ENCODE data around the gene SUPT4H1. TPM values are rescaled to one million over a fixed set of nuclear protein-coding genes. Genes with fewer than 3 reads are reported as not detected.
A peak's percentile ranks its signal among the peaks of the same experiment; 100 is the strongest.

Gene SUPT4H1
- total and polyA plus RNA-seq, 2 of the 4 experiments (the other 2 are of a cell fraction): 51.6 to 129 TPM

DNA sequence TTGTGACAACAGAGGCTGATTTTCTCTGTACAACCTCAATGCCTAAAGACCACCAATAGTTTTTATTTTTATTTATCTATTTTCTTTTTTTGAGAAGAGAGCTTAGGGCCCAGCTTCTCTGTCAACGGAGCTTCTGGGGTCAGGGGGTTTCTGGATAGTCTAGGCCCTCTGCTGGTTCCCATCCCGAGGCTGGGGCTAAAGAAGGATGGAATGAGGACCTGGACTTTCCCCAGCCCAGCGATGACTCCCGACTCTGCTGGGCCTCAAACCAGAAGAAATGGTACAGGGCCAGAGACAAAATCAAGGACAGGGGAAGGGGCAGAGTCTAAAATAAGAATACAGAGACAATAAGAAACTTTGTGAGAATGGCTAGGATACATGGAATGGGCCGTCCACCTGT, 17.7 kb downstream of the SUPT4H1 start:
- Histone ChIP-seq H3K27ac (ENCODE audit: insufficient read depth, low read length) (no peak overlapping the region), H2BK20ac (ENCODE audit: low read depth, low read length) (no peak overlapping the region), H2BK120ac (ENCODE audit: low read depth, low read length) (no peak overlapping the region), H2BK15ac (ENCODE audit: low read depth, low read length) (no peak overlapping the region), H3K9ac (ENCODE audit: low read depth, low read length) (no peak overlapping the region), H3K9me3 (ENCODE audit: control insufficient read depth, insufficient read depth, low read length) (no peaks in the 10 kb centered on the region), H4K5ac (ENCODE audit: low read depth, low read length) (no peak overlapping the region), H3K9me1 (ENCODE audit: insufficient read depth, low read length) (peaks cover 30% of the 10 kb centered on the region), H4K20me1 (ENCODE audit: insufficient read depth, low read length) (no peaks in the 10 kb centered on the region), H2AK5ac (ENCODE audit: low read depth, low read length) (peak overlapping the region; percentile 75; the same call in 1 of the 2 replicates), H3K4me2 (ENCODE audit: low read depth, low read length) (no peak overlapping the region), H2AK9ac (replicated peaks; ENCODE audit: low read depth, low read length, poor library complexity) (no peak overlapping the region), H2BK5ac (ENCODE audit: low read depth, low read length, poor library complexity, severe bottlenecking) (no peak overlapping the region), H4K8ac (ENCODE audit: low read depth in 2 of 2, low read length in 2 of 2) (no peak overlapping the region), H3K79me1 (ENCODE audit: low read depth in 1 of 2, low read length in 2 of 2) (peaks cover 3 to 14% of the 10 kb centered on the region in 2 experiments; a peak in 3 of 4 replicates), H3K18ac (ENCODE audit: low read depth, low read length) (no peak overlapping the region), H3K36me3 (ENCODE audit: control insufficient read depth, insufficient read depth, low read length) (no peaks in the 10 kb centered on the region), H2AFZ (replicated peaks; ENCODE audit: low read length, poor library complexity) (no peak overlapping the region), H3K27me3 (ENCODE audit: control insufficient read depth, insufficient read depth, low read length) (no peaks in the 10 kb centered on the region), H3K14ac (replicated peaks; ENCODE audit: low read depth, low read length) (no peak overlapping the region), H3K56ac (ENCODE audit: extremely low read depth, insufficient read depth, low read length) (no peak overlapping the region), H3K4ac (ENCODE audit: low read depth, low read length) (no peak overlapping the region), H3K4me1 (ENCODE audit: control insufficient read depth, insufficient read depth, low read length) (peaks cover 30% of the 10 kb centered on the region), H3K23ac (ENCODE audit: low read depth, low read length) (no peak overlapping the region), H3K4me3 (ENCODE audit: insufficient read depth, low read depth, low read length) (no peak overlapping the region), H4K91ac (ENCODE audit: insufficient read depth, low read depth, low read length) (peak overlapping the region; percentile 31; the same call in 1 of the 2 replicates)
- WGBS, 2 experiments (ENCODE audit: extremely low coverage in 2 of 2, insufficient read length in 1 of 2): 74% methylated on average over 3 of the region's 5 CpGs; no CpG with 5 or more reads in 1 of the 2 experiments
- in situ Hi-C loops (cut with MboI; ENCODE audit: low sequenced_read_pairs): loop anchor here (25.0 kb wide), 1 partner anchor 472 kb away; the partner anchor contains the start of gene MRPS23
- dilution Hi-C loops (cut with HindIII; ENCODE audit: low sequenced_read_pairs, unreplicated experiment): no loop called here
- no peak for ATAC-seq (ENCODE audit: low read depth)
- no peak for DNase-seq
- POLR2A ChIA-PET (ENCODE audit: unreplicated experiment): no interaction called here
- no TSS peak for BruUV-seq (replicated peaks)
- TF ChIP-seq BHLHE40 (IDR thresholded peaks at IDR 0.05; ENCODE audit: low read depth, low read length): no peak
- intact Hi-C loops (cut with micrococcal nuclease): no loop called here
- CTCF ChIA-PET: no interaction called here

Measured in IMR-90 (cell line).